ENCODE measurements around the gene NFE2. TPM values are rescaled to one million over a fixed set of nuclear protein-coding genes. Genes with fewer than 3 reads are reported as not detected.

Gene NFE2
- total RNA-seq, 1 experiment from 2014 or later: 0.06 TPM

DNA sequence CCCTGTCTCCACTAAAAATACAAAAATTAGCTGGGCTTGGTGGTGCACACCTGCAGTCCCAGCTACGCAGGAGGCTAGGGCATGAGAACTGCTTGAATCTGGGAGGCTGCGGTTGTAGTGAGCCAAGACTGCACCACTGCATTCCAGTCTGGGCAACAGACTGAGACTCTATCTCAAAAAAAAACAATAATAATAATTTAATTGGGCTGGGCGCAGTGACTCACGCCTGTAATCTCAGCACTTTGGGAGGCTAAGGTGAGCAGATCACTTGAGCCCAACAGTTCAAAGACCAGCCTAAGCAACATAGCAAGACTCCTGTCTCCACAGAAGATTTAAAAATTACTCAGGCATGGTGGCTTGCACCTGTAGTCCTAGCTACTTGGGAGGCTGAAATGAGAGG is 47.6 kb downstream of the NFE2 start:
- no peak for DNase-seq (ENCODE audit: low read depth)

DNA sequence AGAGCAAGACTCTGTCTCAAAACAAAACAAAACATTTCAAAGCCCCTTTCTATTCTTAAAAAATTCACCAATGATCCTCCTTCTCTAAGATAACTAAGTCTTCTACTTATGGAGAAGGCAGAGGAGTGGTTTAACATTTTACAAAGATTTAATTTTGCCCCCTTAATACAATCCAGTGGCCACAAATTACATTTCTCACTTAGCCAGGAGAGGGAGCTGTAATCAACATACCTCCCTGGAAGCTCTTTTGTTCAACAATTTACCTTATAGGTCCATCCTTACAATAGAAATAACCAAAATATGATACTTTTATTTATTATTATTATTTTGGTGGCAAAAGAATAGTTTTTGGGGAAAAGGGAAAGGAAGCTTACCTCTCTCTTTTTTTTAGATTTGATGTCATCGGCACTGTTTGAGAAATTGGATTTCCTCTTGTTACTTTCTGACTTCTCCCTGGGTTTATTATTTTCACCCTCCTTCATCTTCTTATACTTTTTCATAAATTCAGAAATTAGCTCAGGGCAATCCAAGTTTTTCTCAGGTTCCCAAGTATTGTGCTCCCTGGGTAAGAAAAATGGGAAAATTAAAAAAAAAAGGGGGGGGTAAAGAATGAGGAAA is 49.0 kb downstream of the NFE2 start:
- DNase-seq (ENCODE audit: low read depth): peak; percentile 42

DNA sequence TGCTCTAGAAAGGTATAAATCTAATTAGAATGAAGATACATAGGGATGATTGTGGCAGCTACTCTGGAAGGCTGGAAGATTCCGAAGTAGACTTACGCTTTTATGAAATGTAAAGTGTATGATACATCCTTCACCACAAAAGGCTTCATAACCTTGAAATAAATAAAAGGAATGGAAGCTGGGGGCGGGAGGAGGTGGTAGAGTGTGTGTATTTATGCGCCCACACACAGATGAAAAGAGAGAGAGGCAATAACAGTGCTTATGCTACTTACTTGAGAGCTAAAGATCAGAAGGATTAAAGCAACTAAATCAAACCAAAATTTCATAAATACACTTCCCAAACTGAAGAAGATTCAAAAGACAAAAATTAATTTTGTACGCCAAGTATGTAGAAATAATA is 51.3 kb downstream of the NFE2 start:
- DNase-seq (ENCODE audit: low read depth): no peak

DNA sequence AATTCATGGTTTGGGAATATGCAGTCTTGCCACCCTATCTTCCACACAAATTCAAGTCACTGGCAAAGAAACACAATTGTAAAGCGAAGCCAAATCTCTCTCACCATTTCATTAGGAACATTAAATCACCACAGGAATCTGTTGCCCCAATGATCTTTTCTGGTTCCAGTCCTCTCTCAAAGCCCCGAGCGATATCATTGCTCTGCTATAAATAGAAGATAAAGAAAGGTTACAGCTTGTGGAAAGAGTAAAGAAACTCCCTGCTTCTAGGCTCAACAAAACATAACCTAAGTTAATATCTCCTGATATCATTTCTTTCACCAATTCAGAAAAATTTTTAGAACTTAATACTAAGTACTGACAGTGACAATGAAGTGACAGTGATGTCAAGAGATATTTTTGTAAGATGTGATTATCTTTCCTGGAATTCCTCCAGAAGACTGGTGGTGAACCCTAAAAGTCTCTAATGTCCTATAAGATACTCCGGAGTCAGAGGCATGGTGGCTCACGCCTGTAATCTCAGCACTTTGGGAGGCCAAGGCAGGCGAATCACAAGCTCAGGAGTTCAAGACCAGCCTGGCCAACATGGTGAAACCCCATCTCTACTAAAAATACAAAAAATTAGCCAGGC is 54.7 kb downstream of the NFE2 start:
- no peak for DNase-seq (ENCODE audit: low read depth)

Small RNAs within 50 kb of the gene (small RNA-seq; reads per million reads assigned to genes)
- gene MIR148B (20.3 reads per million, percentile 93 among the genes with 10 or more reads in this experiment), gene RN7SL390P (not detected), gene RN7SL744P (not detected), gene RNU6-950P (not detected)

Other genes starting within 250 kb of the NFE2 start
- gene HOXC4, start 247.2 kb downstream of the NFE2 start, total RNA-seq (2014; rRNA removed; shearing (Covaris generic)): 1.8 and 1.9 TPM in 2 replicates
- 90.4 and 101 TPM in 2 replicates for gene SMUG1, start 112.0 kb downstream of the NFE2 start, total RNA-seq (2014; rRNA removed; shearing (Covaris generic))
- gene CBX5, start 20.9 kb downstream of the NFE2 start, total RNA-seq (2014; rRNA removed; shearing (Covaris generic)): 55.9 and 67.6 TPM in 2 replicates
- 500 and 660 TPM in 2 replicates for gene HNRNPA1, start 20.3 kb downstream of the NFE2 start, total RNA-seq (2014; rRNA removed; shearing (Covaris generic))
- 83.5 and 96.9 TPM in 2 replicates for gene COPZ1, start 24.1 kb upstream of the NFE2 start, total RNA-seq (2014; rRNA removed; shearing (Covaris generic))
- gene GPR84, start 63.5 kb upstream of the NFE2 start, total RNA-seq (2014; rRNA removed; shearing (Covaris generic)): not detected in 2 replicates
- 4.0 and 5.4 TPM in 2 replicates for gene ZNF385A, start 83.7 kb upstream of the NFE2 start, total RNA-seq (2014; rRNA removed; shearing (Covaris generic))
- 150 and 163 TPM in 2 replicates for gene ITGA5, start 118.3 kb upstream of the NFE2 start, total RNA-seq (2014; rRNA removed; shearing (Covaris generic))
- gene GTSF1, start 172.6 kb upstream of the NFE2 start, total RNA-seq (2014; rRNA removed; shearing (Covaris generic)): 2.1 TPM in 1 of 2 replicates, not detected in the other
- not detected in 2 replicates for gene NCKAP1L, start 196.7 kb upstream of the NFE2 start, total RNA-seq (2014; rRNA removed; shearing (Covaris generic))
- gene PDE1B, start 248.6 kb upstream of the NFE2 start, total RNA-seq (2014; rRNA removed; shearing (Covaris generic)): not detected in 2 replicates